Transverse colon (tissue), 4 donors: ENCODE measurements around the gene PRPF8. TPM values are rescaled to one million over a fixed set of nuclear protein-coding genes. Genes with fewer than 3 reads are reported as not detected.

Source experiments
- DNase-seq: peaks from one replicate; pipeline ENCODE4 v3.0.0-alpha.2; 2019
- H3K27ac ChIP-seq, 4 donors: fragments of 200-600 bp; sonication (generic); 2 replicates each; pipeline ENCODE4 v1.5.1; 2016 to 2018; ENCODE audit warnings: inconsistent platforms in 4 of 4
- H3K27me3 ChIP-seq: fragments of 200-600 bp; sonication (generic); 2 replicates; pipeline ENCODE4 v1.5.1; 2017; ENCODE audit warnings: inconsistent platforms
- H3K36me3 ChIP-seq, 4 donors: fragments of 200-600 bp; sonication (generic); 2 replicates each; pipeline ENCODE4 v1.5.1; 2017 to 2019; ENCODE audit warnings: inconsistent platforms in 4 of 4
- H3K4me1 ChIP-seq, 4 donors: fragments of 200-600 bp; sonication (generic); 2 replicates each; pipeline ENCODE4 v1.5.1; 2017 to 2020; ENCODE audit warnings: inconsistent platforms in 4 of 4
- H3K4me3 ChIP-seq, 4 donors: fragments of 200-600 bp; sonication (generic); 1 replicate in 1 of 4; 2 replicates in 3 of 4; pipeline versions ENCODE4 v1.5.1 to v1.6.1; 2017 to 2019; ENCODE audit warnings: inconsistent platforms in 4 of 4
- H3K9me3 ChIP-seq, 2 donors: fragments of 200-600 bp; sonication (generic); 2 replicates each; pipeline ENCODE4 v1.5.1; 2017 to 2019; ENCODE audit warnings: inconsistent platforms in 2 of 2
- EP300 ChIP-seq: sonication (generic); formaldehyde crosslinking; IDR thresholded peaks from one replicate; pipeline ENCODE4 v1.6.1; 2017; ENCODE audit warnings: antibody characterized with exemption, low read depth
- POLR2A ChIP-seq: fragments of 450-650 bp; IDR thresholded peaks from one replicate; pipeline ENCODE4 v1.6.1; 2016; ENCODE audit warnings: antibody characterized with exemption, mild to moderate bottlenecking, moderate library complexity
- POLR2AphosphoS5 ChIP-seq, 3 donors: sonication (generic); formaldehyde crosslinking; IDR thresholded peaks; one replicate each; pipeline ENCODE4 v1.6.1; 2016; ENCODE audit warnings: antibody characterized with exemption in 3 of 3
- WGBS, 2 donors: methylation state at CpG; one replicate each; pipeline ENCODE4 v1.1.5; 2018; ENCODE audit warnings: low coverage in 1 of 2; 5-methylcytosine and 5-hydroxymethylcytosine counted together
- in situ Hi-C, 4 donors: fragments of 200-750 bp; cut with MboI; loops; one replicate each; pipeline versions ENCODE4 v1.15.0 to v1.15.1; 2017; ENCODE audit warnings: low sequenced_read_pairs in 3 of 4, low pct_ligation_motif_present in 1 of 4, low pct_unique_long_range_greater_than_20kb in 1 of 4
- intact Hi-C: fragments of 100-400 bp; cut with DNase I; formaldehyde crosslinking; loops from one replicate; pipeline ENCODE4 v1.15.1; 2023; ENCODE audit warnings: low total_unique reads
- total RNA-seq, 4 donors: library from RNA; depleted of rRNA; stranded (reverse); fragments of >200 nt; gene quantifications; one replicate each; pipeline ENCODE4 v1.1.0, GENCODE V29; 2016
- TF ChIP-seq, protein P1 (sequence below), 5 experiments: fragments of 200-600 bp in 3 of 5; fragments of 450-650 bp in 2 of 5; sonication (generic) in 3 of 5; IDR thresholded peaks; 1 replicate in 2 of 5; 2 replicates in 3 of 5; pipeline ENCODE4 v1.5.1; 2016 to 2017; ENCODE audit warnings: antibody characterized with exemption in 5 of 5, inconsistent platforms in 3 of 5, mild to moderate bottlenecking in 2 of 5, moderate library complexity in 1 of 5

PRPF8 gene
- total RNA-seq, 4 donors from 2014 or later, result 155 to 410 (median 169) TPM

DNA sequence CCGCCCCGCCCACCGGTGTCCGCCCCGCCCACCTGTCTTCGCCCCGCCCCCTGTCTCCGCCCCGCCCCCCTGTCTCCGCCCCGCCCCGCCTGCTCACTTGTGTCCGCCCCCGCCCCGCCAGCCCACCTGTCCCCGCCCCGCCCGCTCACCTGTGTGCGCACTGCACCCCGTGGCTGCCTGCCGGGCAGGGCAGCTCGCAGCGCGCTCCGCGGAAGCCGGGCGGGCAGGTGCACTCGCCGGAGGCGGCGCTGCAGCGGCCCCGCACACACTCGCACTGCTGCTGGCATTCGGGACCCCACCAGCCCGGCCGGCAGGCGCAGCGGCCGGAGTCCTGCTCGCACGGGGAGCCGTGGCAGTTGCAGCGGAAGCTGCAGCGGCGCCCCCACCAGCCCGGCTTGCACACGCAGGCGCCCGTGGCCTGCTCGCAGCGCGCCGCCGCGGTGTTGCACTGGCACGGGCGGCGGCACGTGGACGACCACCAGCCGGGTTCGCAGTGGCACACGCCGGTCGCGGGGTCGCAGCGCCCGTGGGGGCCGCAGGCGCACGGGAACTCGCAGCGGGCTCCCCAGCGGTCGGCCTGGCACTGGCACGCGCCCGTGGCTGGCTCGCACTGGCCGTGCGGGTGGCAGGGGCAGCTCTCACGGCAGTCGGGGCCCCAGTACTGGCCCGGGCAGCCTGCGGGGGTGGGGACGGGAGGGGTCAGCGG is 41.2 kb downstream of the PRPF8 start:
- Histone ChIP-seq H3K27ac (peak overlapping the region; percentile 49 to 79 (median 64)), H3K27me3 (no peaks in the 10 kb centered on the region), H3K4me1 (peaks cover 13 to 26% (median 22%) of the 10 kb centered on the region in 4 donors), H3K9me3 (no peaks in the 10 kb centered on the region), H3K36me3 (no peaks in the 10 kb centered on the region), H3K4me3 (peak overlapping the region; percentile 19 to 50 (median 35))
- 0% methylated on average over 1 of the region's 90 CpGs; no CpG with 5 or more reads in 1 of the 2 donors for WGBS, 2 donors
- peak; percentile 88 for DNase-seq
- intact Hi-C loops, result no loop called here
- in situ Hi-C loops, result no loop called here
- TF ChIP-seq POLR2A, result no peak
- peak in 2 of 3 donors; percentile 15 to 50 for TF ChIP-seq POLR2AphosphoS5 (IDR thresholded peaks at IDR 0.05)
- TF ChIP-seq, protein P1, sequence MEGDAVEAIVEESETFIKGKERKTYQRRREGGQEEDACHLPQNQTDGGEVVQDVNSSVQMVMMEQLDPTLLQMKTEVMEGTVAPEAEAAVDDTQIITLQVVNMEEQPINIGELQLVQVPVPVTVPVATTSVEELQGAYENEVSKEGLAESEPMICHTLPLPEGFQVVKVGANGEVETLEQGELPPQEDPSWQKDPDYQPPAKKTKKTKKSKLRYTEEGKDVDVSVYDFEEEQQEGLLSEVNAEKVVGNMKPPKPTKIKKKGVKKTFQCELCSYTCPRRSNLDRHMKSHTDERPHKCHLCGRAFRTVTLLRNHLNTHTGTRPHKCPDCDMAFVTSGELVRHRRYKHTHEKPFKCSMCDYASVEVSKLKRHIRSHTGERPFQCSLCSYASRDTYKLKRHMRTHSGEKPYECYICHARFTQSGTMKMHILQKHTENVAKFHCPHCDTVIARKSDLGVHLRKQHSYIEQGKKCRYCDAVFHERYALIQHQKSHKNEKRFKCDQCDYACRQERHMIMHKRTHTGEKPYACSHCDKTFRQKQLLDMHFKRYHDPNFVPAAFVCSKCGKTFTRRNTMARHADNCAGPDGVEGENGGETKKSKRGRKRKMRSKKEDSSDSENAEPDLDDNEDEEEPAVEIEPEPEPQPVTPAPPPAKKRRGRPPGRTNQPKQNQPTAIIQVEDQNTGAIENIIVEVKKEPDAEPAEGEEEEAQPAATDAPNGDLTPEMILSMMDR (IDR thresholded peaks at IDR 0.05), result peak in 3 of 5 experiments; percentile 27 to 52 (median 41)

DNA sequence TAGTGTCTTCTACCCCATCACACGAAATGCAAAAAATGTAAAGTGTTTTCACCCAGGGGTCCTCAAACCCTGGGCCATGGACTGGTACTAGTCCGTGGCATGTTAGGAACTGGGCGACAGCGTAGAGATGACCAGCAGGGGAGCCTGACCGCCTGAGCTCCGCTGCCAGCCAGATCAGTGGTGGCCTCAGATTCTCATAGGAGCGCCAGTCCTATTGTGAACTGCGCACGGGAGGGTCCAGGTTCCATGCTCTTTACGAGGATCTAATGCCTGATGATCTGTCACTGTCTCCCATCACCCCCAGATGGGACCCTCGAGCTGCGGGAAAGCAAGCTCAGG is 43.6 kb downstream of the PRPF8 start:
- Histone ChIP-seq H3K4me3 (no peak overlapping the region), H3K9me3 (no peaks in the 10 kb centered on the region), H3K27me3 (no peaks in the 10 kb centered on the region), H3K36me3 (no peaks in the 10 kb centered on the region), H3K4me1 (peaks cover 0 to 12% (median 8%) of the 10 kb centered on the region in 4 donors), H3K27ac (no peak overlapping the region)
- intact Hi-C loops (no loop called here), in situ Hi-C loops (no loop called here)
- WGBS, 2 donors, result 66 to 78% methylated on average over 10 to 12 of the region's 12 CpGs
- no peak for DNase-seq
- TF ChIP-seq EP300, result no peak
- TF ChIP-seq POLR2A, result no peak
- TF ChIP-seq, protein P1 (IDR thresholded peaks at IDR 0.05), result no peak
- TF ChIP-seq POLR2AphosphoS5 (IDR thresholded peaks at IDR 0.05), result no peak

DNA sequence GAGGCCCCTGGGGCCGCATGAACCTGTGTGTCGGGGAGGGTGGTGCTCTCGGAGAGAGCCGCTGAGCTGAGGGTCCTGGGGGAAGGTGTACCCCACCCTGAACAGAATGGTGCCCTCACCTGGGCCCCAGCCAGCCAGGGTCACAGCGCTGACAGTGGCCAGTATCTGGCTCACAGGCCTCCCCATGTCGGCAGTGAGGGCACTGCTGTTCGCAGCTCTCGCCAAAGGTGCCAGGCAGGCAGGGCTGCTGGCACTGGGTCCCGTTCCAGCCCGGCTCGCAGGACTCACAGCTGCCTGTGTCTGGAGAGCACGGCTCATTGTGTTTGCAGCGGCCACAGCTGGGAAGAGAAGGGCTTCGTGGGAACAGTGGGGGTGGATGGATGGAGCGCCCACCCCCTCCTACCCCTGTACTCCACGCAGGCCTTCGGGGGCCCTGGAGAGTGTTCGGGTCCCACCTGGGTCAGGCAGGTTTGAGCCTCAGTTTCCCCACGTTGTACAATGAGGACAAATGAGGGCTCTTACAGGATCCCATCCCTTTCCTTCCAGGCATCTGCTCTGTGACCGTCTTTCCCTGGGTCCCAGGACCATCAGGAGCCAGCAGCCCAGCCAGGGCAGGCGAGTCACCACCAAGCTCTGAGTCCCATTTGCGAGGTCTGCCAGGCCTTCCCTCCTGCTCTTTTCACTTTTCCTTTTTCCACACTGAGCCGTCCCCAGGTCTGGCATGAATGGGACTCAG is 44.2 kb downstream of the PRPF8 start:
- no peak overlapping the region for H3K27ac ChIP-seq
- intact Hi-C loops (no loop called here), in situ Hi-C loops (no loop called here)
- H3K4me3 ChIP-seq, result no peak overlapping the region
- 73% methylated on average over 20 of the region's 23 CpGs; no CpG with 5 or more reads in 1 of the 2 donors for WGBS, 2 donors
- peaks cover 0 to 12% (median 8%) of the 10 kb centered on the region in 4 donors for H3K4me1 ChIP-seq
- no peaks in the 10 kb centered on the region for H3K9me3 ChIP-seq
- TF ChIP-seq, protein P1 (IDR thresholded peaks at IDR 0.05), result no peak
- no peak for TF ChIP-seq POLR2A
- no peak for TF ChIP-seq POLR2AphosphoS5 (IDR thresholded peaks at IDR 0.05)
- TF ChIP-seq EP300, result no peak
- H3K36me3 ChIP-seq, result no peaks in the 10 kb centered on the region
- no peaks in the 10 kb centered on the region for H3K27me3 ChIP-seq
- no peak for DNase-seq

DNA sequence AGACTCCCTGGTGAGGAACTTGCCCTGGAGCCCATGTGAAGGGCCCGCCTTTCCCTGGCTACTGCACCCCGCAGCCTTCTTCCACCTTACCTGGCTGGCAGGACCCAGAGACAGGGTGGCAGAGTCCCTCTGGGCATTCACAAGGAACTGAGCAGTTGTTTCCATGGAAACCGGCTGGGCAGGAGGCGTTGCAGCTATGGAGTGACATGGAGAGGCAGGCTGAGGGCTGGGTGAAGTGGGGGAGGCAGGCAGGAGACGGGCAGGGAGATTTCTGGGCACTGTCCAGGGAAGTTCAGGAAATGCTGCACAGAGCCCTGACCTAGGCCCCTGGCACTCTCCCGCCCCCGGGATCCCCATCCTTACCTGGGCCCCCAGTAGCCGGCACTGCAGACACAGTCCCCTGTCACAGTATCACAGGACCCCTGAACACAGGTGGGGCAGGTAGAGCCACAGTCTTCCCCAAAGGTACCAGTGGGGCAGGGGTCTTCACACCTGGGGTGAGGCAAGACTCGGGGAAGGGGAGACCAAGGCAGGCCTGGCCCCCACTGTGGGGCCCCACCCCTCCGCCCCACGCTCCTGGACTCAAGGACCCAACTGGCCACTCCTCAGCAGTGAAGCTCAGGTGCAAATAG is 45.0 kb downstream of the PRPF8 start:
- TF ChIP-seq, protein P1 (IDR thresholded peaks at IDR 0.05), result no peak
- no peak for TF ChIP-seq EP300
- no peak for TF ChIP-seq POLR2A
- no peak for TF ChIP-seq POLR2AphosphoS5 (IDR thresholded peaks at IDR 0.05)
- no peak overlapping the region for H3K4me3 ChIP-seq
- H3K36me3 ChIP-seq, result no peaks in the 10 kb centered on the region
- DNase-seq, result no peak
- peaks cover 0 to 12% (median 8%) of the 10 kb centered on the region in 4 donors for H3K4me1 ChIP-seq
- H3K27ac ChIP-seq, result no peak overlapping the region
- no peaks in the 10 kb centered on the region for H3K9me3 ChIP-seq
- no peaks in the 10 kb centered on the region for H3K27me3 ChIP-seq
- WGBS, 2 donors, result 65 to 92% methylated on average over 2 to 11 of the region's 11 CpGs
- intact Hi-C loops (loop anchor here (10.0 kb wide), 1 partner anchor 365 kb away; the partner anchor contains the start of genes BHLHA9 and TRARG1), in situ Hi-C loops (loop anchor here in 1 of 4 donors (10.0 kb wide), 1 partner anchor 55 kb away; no protein-coding TSS in a partner anchor)
